Measurements from ENCODE around the gene ZNF726.
"Not testable (repeated sequence)": the region's sequence is repeated elsewhere in the genome, so short reads cannot be mapped to it uniquely, and the experiment has no call there.

The ZNF726 gene

GRCh38 chr19:23949611-23950010 lies 34.9 kb downstream of the ZNF726 start:
- no peak for DNase-seq

- DNase-seq = no peak
Observed at GRCh38 chr19:23956051-23956450, 41.4 kb downstream of the ZNF726 start.

DNA sequence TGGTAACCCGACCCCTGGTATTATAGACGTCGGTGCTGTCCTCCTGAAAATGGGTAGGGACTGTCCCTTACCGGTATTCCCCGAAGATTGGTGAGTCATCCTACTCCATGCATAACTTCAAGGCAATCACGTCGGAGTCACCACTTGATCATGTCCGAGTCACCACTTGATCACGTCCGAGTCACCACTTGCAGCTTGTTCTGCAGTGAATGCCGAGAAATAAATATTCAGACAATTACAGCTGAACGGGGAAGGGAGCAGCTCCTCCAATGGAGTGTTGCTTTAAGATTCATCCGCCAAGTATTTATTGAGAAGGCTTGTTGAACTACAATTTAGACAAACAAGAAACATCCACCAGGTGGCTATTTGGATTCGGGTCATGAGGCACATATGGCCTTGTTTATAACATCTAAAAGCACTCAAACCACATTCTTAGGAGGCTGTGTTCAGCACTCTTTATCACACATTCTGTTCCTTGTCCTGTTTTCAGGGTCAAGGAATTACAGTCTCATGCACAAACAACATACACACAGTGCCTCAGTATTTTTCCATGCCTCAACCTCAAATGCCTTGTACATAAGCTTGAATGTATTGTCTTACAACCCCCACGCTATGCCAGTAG lies 43.1 kb downstream of the ZNF726 start:
- no peak for DNase-seq

DNA sequence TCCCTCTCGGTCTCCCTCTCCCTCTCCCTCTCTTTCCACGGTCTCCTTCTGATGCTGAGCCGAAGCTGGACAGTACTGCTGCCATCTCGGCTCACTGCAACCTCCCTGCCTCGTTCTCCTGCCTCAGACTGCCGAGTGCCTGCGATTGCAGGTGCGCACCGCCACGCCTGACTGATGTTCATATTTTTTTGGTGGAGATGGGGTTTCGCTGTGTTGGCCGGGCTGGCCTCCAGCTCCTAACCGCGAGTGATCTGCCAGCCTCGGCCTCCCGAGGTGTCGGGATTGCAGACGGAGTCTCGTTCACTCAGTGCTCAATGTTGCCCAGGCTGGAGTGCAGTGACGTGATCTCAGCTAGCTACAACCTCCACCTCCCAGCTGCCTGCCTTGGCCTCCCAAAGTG lies 48.7 kb downstream of the ZNF726 start:
- DNase-seq = not testable (repeated sequence)

DNA sequence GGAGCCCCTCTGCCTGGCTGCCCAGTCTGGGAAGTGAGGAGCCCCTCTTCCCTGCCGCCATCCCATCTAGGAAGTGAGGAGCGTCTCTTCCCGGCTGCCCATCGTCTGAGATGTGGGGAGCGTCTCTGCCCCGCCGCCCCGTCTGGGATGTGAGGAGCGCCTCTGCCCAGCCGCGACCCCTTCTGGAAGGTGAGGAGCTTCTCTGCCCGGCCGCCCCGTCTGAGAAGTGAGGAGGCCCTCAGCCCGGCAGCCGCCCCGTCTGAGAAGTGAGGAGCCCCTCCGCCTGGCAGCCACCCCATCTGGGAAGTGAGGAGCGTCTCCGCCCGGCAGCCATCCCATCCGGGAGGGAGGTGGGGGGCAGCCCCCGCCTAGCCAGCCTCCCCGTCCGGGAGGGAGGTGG lies 49.2 kb downstream of the ZNF726 start:
- not testable (repeated sequence) for DNase-seq

DNA sequence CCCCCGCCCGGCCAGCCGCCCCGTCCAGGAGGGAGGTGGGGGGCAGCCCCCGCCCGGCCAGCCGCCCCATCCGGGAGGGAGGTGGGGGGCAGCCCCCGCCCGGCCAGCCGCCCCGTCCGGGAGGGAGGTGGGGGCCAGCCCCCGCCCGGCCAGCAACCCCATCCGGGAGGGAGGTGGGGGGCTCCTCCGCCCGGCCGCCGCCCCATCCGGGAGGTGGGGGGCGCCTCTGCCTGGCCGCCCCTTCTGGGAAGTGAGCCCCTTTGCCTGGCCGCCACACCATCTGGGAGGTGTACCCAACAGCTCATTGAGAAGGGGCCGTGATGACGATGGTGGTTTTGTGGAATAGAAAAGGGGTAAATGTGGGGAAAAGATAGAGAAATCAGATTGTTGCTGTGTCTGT lies 49.6 kb downstream of the ZNF726 start:
- not testable (repeated sequence) for DNase-seq

- no peak for DNase-seq
Observed at GRCh38 chr19:23969630-23970029, 54.9 kb downstream of the ZNF726 start.

DNA sequence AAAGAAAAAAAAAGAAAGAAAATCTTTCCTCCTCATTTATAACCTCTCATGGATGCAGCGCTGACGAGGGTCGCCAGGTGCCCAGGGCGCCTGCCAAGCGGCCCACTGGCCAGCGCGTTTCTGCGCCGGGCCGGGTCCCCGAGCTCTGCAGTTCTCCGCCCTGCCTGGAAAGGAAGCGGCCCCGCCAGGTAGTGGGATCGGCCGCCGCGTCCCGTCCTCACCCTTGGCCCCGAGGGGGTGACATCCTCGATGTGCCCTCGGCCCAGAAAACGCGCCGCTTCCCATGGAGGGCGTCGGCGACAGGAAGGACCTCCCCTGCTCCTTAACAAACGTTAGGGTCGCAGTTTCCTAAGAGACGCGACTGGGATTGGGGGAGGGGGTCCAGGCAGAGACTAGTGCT lies 56.9 kb downstream of the ZNF726 start:
- DNase-seq = no peak

GRCh38 chr19:23972161-23972560 lies 57.5 kb downstream of the ZNF726 start:
- no peak for DNase-seq

GRCh38 chr19:23974941-23975340 lies 60.3 kb downstream of the ZNF726 start:
- no peak for DNase-seq

- DNase-seq = not testable (repeated sequence)
Observed at GRCh38 chr19:23976631-23977030, 61.9 kb downstream of the ZNF726 start.

GRCh38 chr19:23977256-23977655 lies 62.6 kb downstream of the ZNF726 start:
- DNase-seq = not testable (repeated sequence)

- DNase-seq = no peak
Observed at GRCh38 chr19:23978068-23978467, 63.4 kb downstream of the ZNF726 start.

DNA sequence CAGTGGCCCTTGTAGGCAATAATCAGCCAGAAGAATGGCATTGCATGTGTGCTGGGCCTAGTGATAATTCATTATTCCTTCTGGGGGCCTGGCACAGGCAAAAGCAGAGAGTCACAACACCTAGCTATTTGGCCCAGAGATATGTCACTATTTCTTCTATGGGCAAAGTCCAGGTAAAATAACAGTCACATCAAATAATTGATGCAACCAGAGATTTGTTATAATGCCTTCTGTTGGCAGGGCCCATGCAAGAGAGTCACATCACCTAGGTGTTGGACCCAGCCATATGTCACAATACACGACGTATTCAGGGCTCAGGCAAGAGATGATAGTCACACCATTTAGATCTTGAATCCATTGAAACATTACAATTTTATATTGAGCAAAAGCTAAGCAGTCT lies 66.1 kb downstream of the ZNF726 start:
- no peak for DNase-seq

GRCh38 chr19:23981863-23982262 lies 67.2 kb downstream of the ZNF726 start:
- no peak for DNase-seq

DNA sequence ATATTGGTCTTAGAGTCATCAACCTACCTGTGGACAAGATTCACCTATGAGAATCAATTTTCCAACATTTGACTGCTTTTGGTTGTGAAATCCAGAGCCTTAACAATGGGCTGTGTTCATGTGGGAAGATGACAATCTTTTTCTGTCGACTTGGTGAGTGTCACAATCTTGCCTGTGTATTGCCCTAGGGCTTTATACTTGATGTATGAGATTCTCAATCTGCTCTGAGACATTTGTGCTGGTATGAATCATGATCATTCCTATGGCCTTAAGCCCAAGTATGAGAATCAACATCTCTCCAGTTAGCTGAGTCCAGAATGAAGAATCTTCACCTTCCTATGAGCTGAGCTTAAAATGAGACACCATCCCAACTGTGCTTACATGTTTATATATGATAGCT lies 68.7 kb downstream of the ZNF726 start:
- no peak for DNase-seq

Data from activated CD4-positive, alpha-beta T cell treated with anti-CD3 and anti-CD28 coated beads for 4 hours (primary cell).